GM12878 (cell line): ENCODE data around the gene IER3IP1. TPM values are rescaled to one million over a fixed set of nuclear protein-coding genes. Genes with fewer than 3 reads are reported as not detected.

Source experiments
- ATAC-seq: fragments of 200-7000 bp; cut with Tn5 transposase; 3 replicates; pipeline ENCODE4 v1.9.1; 2020; ENCODE audit warnings: mild to moderate bottlenecking, moderate library complexity
- BruUV-seq: library from RNA; stranded (reverse); fragments of 400-500 nt; replicated peaks from 2 replicates; lab custom pipeline; 2021; lab: Mats Ljungman, UMichigan
- CTCF ChIA-PET: fragments of 300-600 bp; sonication (Branson Sonifier 250); formaldehyde crosslinking; extraction: SDS; loops from one replicate; lab custom pipeline; 2021; ENCODE audit warnings: inconsistent platforms; lab: Yijun Ruan, JAX
- POLR2A ChIA-PET: fragments of 350-600 bp; formaldehyde crosslinking; extraction: SDS; loops from one replicate; lab custom pipeline; 2021; ENCODE audit warnings: inconsistent platforms; lab: Charles Lee
- RAD21 ChIA-PET: fragments of 300-600 bp; sonication (Branson Sonifier 250); formaldehyde crosslinking; loops from one replicate; lab custom pipeline; 2023; ENCODE audit warnings: antibody characterized with exemption; ENCODE audit not compliant: unreplicated experiment; lab: Charles Lee
- SMC1A ChIA-PET: fragments of 300-600 bp; sonication (Branson Sonifier 250); formaldehyde crosslinking; loops from one replicate; lab custom pipeline; 2023; ENCODE audit not compliant: unreplicated experiment, uncharacterized antibody; lab: Charles Lee
- DNase-seq: peaks from one replicate; pipeline ENCODE4 v3.0.0-alpha.2; 2011; ENCODE audit warnings: low read depth, low spot score
- FAIRE-seq: peaks from 3 replicates; lab custom pipeline; 2011; peaks lifted over from hg19 to GRCh38; lab: Jason Lieb, UNC
- H2AFZ ChIP-seq: 2 replicates; pipeline ENCODE4 v1.6.0; 2011; ENCODE audit warnings: low read depth, low read length, control low read depth; ENCODE audit not compliant: control insufficient read depth
- H3K27ac ChIP-seq: 2 replicates; pipeline ENCODE4 v1.5.1; 2011; ENCODE audit warnings: control low read depth; ENCODE audit not compliant: control insufficient read depth, insufficient read depth
- H3K27me3 ChIP-seq, 2 experiments: replicated peaks in 1 of 2; 2 replicates each; pipeline versions ENCODE4 v1.6.0 to v1.6.1; 2011; ENCODE audit warnings: low read length in 1 of 2; ENCODE audit not compliant: control insufficient read depth in 2 of 2, insufficient read depth in 2 of 2
- H3K36me3 ChIP-seq, 2 experiments: 2 replicates each; pipeline ENCODE4 v1.5.1; 2011; ENCODE audit warnings: low read length in 1 of 2; ENCODE audit not compliant: control insufficient read depth in 2 of 2, insufficient read depth in 2 of 2
- H3K4me1 ChIP-seq: 2 replicates; pipeline ENCODE4 v1.6.1; 2011; ENCODE audit warnings: mild to moderate bottlenecking, low read length, moderate library complexity, mixed read lengths; ENCODE audit not compliant: control insufficient read depth, insufficient read depth
- H3K4me2 ChIP-seq: 2 replicates; pipeline ENCODE4 v1.6.0; 2011; ENCODE audit warnings: control low read depth; ENCODE audit not compliant: control insufficient read depth, insufficient read depth
- H3K4me3 ChIP-seq: fragments of 200-600 bp; sonication (generic); 2 replicates; pipeline ENCODE4 v1.5.1; 2016
- H3K79me2 ChIP-seq: 2 replicates; pipeline ENCODE4 v1.6.0; 2011; ENCODE audit warnings: low read length; ENCODE audit not compliant: control insufficient read depth, insufficient read depth
- H3K9ac ChIP-seq: 2 replicates; pipeline ENCODE4 v1.8.0; 2011; ENCODE audit warnings: low read length, control low read depth, mixed read lengths; ENCODE audit not compliant: control insufficient read depth, insufficient read depth
- H3K9me3 ChIP-seq: replicated peaks from 3 replicates; pipeline ENCODE4 v1.5.1; 2011; ENCODE audit warnings: mild to moderate bottlenecking, low read length; ENCODE audit not compliant: control insufficient read depth, insufficient read depth
- H4K20me1 ChIP-seq: 2 replicates; pipeline ENCODE4 v1.6.0; 2011; ENCODE audit not compliant: control insufficient read depth, insufficient read depth
- BACH1 ChIP-seq: fragments of 450-650 bp; IDR thresholded peaks from 2 replicates; pipeline ENCODE4 v1.6.1; 2017; ENCODE audit warnings: mild to moderate bottlenecking, borderline replicate concordance
- ELK1 ChIP-seq: IDR thresholded peaks from 2 replicates; pipeline ENCODE4 v1.6.1; 2012; ENCODE audit warnings: low read depth, low read length, improper control_type of control experiment
- FOS ChIP-seq: IDR thresholded peaks from 3 replicates; pipeline ENCODE4 v1.6.1; 2011; ENCODE audit warnings: borderline replicate concordance; ENCODE audit not compliant: insufficient read length; ENCODE audit errors: extremely low read depth
- GABPA ChIP-seq: IDR thresholded peaks from 2 replicates; pipeline ENCODE4 v1.6.1; 2014; ENCODE audit warnings: antibody characterized with exemption, low read depth, mild to moderate bottlenecking, inconsistent platforms
- HCFC1 ChIP-seq: fragments of 150-350 bp; IDR thresholded peaks from 2 replicates; pipeline ENCODE4 v1.6.1; 2014; ENCODE audit warnings: low read length
- KAT2A ChIP-seq: conservative IDR thresholded peaks from 2 replicates; pipeline ENCODE4 v1.6.1; 2011; ENCODE audit warnings: low read depth, low read length; ENCODE audit not compliant: control insufficient read depth
- KDM1A ChIP-seq: fragments of 200-600 bp; sonication (generic); IDR thresholded peaks from 2 replicates; pipeline ENCODE4 v1.6.1; 2016; ENCODE audit warnings: borderline replicate concordance
- NBN ChIP-seq: fragments of 450-650 bp; IDR thresholded peaks from 2 replicates; pipeline ENCODE4 v1.6.1; 2016
- PKNOX1 ChIP-seq: fragments of 450-650 bp; IDR thresholded peaks from 2 replicates; pipeline ENCODE4 v1.6.1; 2016; ENCODE audit warnings: mild to moderate bottlenecking
- PML ChIP-seq: IDR thresholded peaks from 2 replicates; pipeline ENCODE4 v1.6.1; 2012; ENCODE audit warnings: low read length, inconsistent platforms
- RB1 ChIP-seq: fragments of 450-650 bp; formaldehyde crosslinking; IDR thresholded peaks from 2 replicates; pipeline ENCODE4 v1.6.1; 2017; ENCODE audit warnings: mild to moderate bottlenecking, borderline replicate concordance
- RELB ChIP-seq: fragments of 450-650 bp; IDR thresholded peaks from 2 replicates; pipeline ENCODE4 v1.6.1; 2017; ENCODE audit warnings: low read depth, mild to moderate bottlenecking, moderate library complexity
- RFX5 ChIP-seq: IDR thresholded peaks from 2 replicates; pipeline ENCODE4 v1.6.1; 2011; ENCODE audit warnings: low read depth, low read length, improper control_type of control experiment
- SMAD1 ChIP-seq: fragments of 450-650 bp; IDR thresholded peaks from 2 replicates; pipeline ENCODE4 v1.6.1; 2018; ENCODE audit warnings: mild to moderate bottlenecking, low read depth; ENCODE audit not compliant: partially characterized antibody
- SMAD5 ChIP-seq: IDR thresholded peaks from 2 replicates; pipeline ENCODE4 v1.6.1; 2016; ENCODE audit warnings: antibody characterized with exemption, low read depth
- SMARCA5 ChIP-seq: fragments of 450-650 bp; IDR thresholded peaks from 2 replicates; pipeline ENCODE4 v1.6.1; 2017; ENCODE audit warnings: mild to moderate bottlenecking
- SP1 ChIP-seq: IDR thresholded peaks from one replicate; pipeline ENCODE4 v1.6.1; 2011; ENCODE audit warnings: low read depth, low read length
- SPI1 ChIP-seq: IDR thresholded peaks from 2 replicates; pipeline ENCODE4 v1.6.1; 2011; ENCODE audit warnings: low read depth, mild to moderate bottlenecking, low read length, moderate library complexity, borderline replicate concordance; ENCODE audit not compliant: insufficient read depth
- ZBED1 ChIP-seq: IDR thresholded peaks from 2 replicates; pipeline ENCODE4 v1.6.1; 2016; ENCODE audit warnings: borderline replicate concordance
- ZSCAN29 ChIP-seq: fragments of 450-650 bp; IDR thresholded peaks from 2 replicates; pipeline ENCODE4 v1.6.1; 2017; ENCODE audit warnings: mild to moderate bottlenecking, moderate library complexity
- WGBS: methylation state at CpG from one replicate; pipeline ENCODE4 v1.1.6; 2016; ENCODE audit warnings: low lambda C conversion rate; ENCODE audit not compliant: insufficient replicate concordance, insufficient coverage; ENCODE audit errors: missing lambda C conversion rate; 5-methylcytosine and 5-hydroxymethylcytosine counted together
- in situ Hi-C: fragments of 300-500 bp; cut with MboI; formaldehyde crosslinking; loops from 9 replicates; pipeline ENCODE4 v1.14.3; 2018; ENCODE audit warnings: mixed read lengths
- intact Hi-C: fragments of 100-400 bp; cut with micrococcal nuclease; formaldehyde crosslinking; loops from one replicate; pipeline ENCODE4 v1.14.2; 2022; ENCODE audit not compliant: unreplicated experiment
- polyA plus RNA-seq, 11 experiments: library from polyadenylated mRNA; depleted of rRNA in 4 of 11; unstranded in 6 of 11; stranded (reverse) in 5 of 11; fragments of >200 nt; fragmentation: Nextera tagmentation in 4 of 11; fragmentation: Illumina TruSeq in 1 of 11; extraction: Ambion mirVana in 4 of 11; extraction: Trizol in 1 of 11; gene quantifications; 1 replicate in 1 of 11; 2 replicates in 10 of 11; pipeline versions ENCODE4 v1.2.1 to v1.2.3, GENCODE V29; 2011 to 2016; ENCODE audit warnings: inconsistent platforms in 2 of 11, missing spikeins in 2 of 11, low read depth in 1 of 11
- total RNA-seq, 4 experiments: library from RNA; depleted of rRNA in 3 of 4; stranded (reverse); fragments of >200 nt in 3 of 4; fragmentation: Illumina TruSeq in 1 of 4; extraction: Trizol in 1 of 4; gene quantifications; 2 replicates each; pipeline versions ENCODE4 v1.2.1 to v1.2.3, GENCODE V29; 2013 to 2021

IER3IP1 gene
- total and polyA plus RNA-seq, 10 of the 15 experiments (the other 5 are each of a cell fraction or from before 2014, with no cell fraction given): 7.9 to 40.9 (median 28.1) TPM

GRCh38 chr18:47150029-47150823, 25.9 kb downstream of the IER3IP1 start, which contains the start of gene HDHD2:
Gene HDHD2, minus strand, starts transcription at chr18:47150500. Its CDS starts 14,061 bp downstream, at chr18:47136439.
- ATAC-seq (peak; percentile 95), DNase-seq (no peak), FAIRE-seq (peak; percentile 52)
- Histone ChIP-seq H3K27ac (peak within 1 kb of the TSS; percentile 84), H3K36me3 (no peaks in the 10 kb centered on the region; a peak in 1 of 4 replicates), H3K9me3 (no peaks in the 10 kb centered on the region), H4K20me1 (no peaks in the 10 kb centered on the region), H2AFZ (peak within 1 kb of the TSS; percentile 98), H3K9ac (peak within 1 kb of the TSS; percentile 90), H3K27me3 (no peaks in the 10 kb centered on the region), H3K4me2 (peak within 1 kb of the TSS; percentile 65), H3K4me3 (peak within 1 kb of the TSS; percentile 72), H3K4me1 (peaks cover 3% of the 10 kb centered on the region; the same call in 1 of the 2 replicates), H3K79me2 (peaks cover 10% of the 10 kb centered on the region)
- BruUV-seq: TSS peak; percentile 63
- ChIA-PET POLR2A (interaction anchor here (0.5 to 2.7 kb wide), 6 partner anchors 14 to 1345 kb away, joined by 3 to 25 read pairs (median 3); no protein-coding TSS in a partner anchor), RAD21 (interaction anchor here (1.2 to 1.5 kb wide), 2 partner anchors 14 to 30 kb away, joined by 3 to 4 read pairs; no protein-coding TSS in a partner anchor), SMC1A (interaction anchor here (0.6 to 2.2 kb wide), 12 partner anchors 10 to 777 kb away, joined by 3 to 8 read pairs (median 4); no protein-coding TSS in a partner anchor), CTCF (interaction anchor here (1.1 to 2.2 kb wide), 5 partner anchors 9 to 97 kb away, joined by 3 to 7 read pairs (median 4); no protein-coding TSS in a partner anchor)
- in situ Hi-C loops (no loop called here), intact Hi-C loops (no loop called here)
- WGBS: under 1% methylated on average over 70 of the region's 70 CpGs
- peak; percentile 34 for TF ChIP-seq SMAD1
- TF ChIP-seq ELK1: peak; percentile 84
- TF ChIP-seq ZBED1: no peak
- peak; percentile 91 for TF ChIP-seq GABPA
- 0 out of 2 replicates have a peak, but pooled peaks have one; percentile 38 for TF ChIP-seq BACH1
- no peak for TF ChIP-seq KDM1A
- TF ChIP-seq NBN: peak; percentile 62; the same call in 1 of the 2 replicates
- TF ChIP-seq PKNOX1: peak; percentile 93
- TF ChIP-seq RELB: peak; percentile 55; the same call in 1 of the 2 replicates
- no peak for TF ChIP-seq RFX5
- TF ChIP-seq SMAD5: peak; percentile 87
- peak; percentile 94 for TF ChIP-seq PML
- TF ChIP-seq RB1: peak; percentile 63; the same call in 1 of the 2 replicates
- TF ChIP-seq HCFC1: peak; percentile 52
- peak; percentile 18 for TF ChIP-seq SP1
- TF ChIP-seq KAT2A: no peak
- TF ChIP-seq FOS: no peak
- 0 out of 2 replicates have a peak, but pooled peaks have one; percentile 4 for TF ChIP-seq ZSCAN29
- no peak for TF ChIP-seq SPI1
- TF ChIP-seq SMARCA5: peak; percentile 80
